ENCODE results near the gene DLG5. TPM values are rescaled to one million over a fixed set of nuclear protein-coding genes. Genes with fewer than 3 reads are reported as not detected.

DLG5 gene
- total RNA-seq, 2 experiments from 2014 or later, result 2.6 to 3.3 TPM

GRCh38 chr10:77940627-77941026 is 14.1 kb upstream of the DLG5 start:
- CTCF ChIA-PET, result no interaction called here
- Mint-ChIP-seq H3K36me3 (ENCODE audit: low read depth) (no peaks in the 10 kb centered on the region), H3K9me3 (no peaks in the 10 kb centered on the region), H3K4me3 (no peak overlapping the region), H3K4me1 (ENCODE audit: low read depth) (peaks cover 2% of the 10 kb centered on the region), H3K27me3 (ENCODE audit: low read depth) (peaks cover 9% of the 10 kb centered on the region), H3K27ac (no peak overlapping the region)
- intact Hi-C loops (cut with micrococcal nuclease), result no loop called here
- no peak for DNase-seq

- Mint-ChIP-seq H3K4me3 (no peak overlapping the region), H3K4me1 (ENCODE audit: low read depth) (peaks cover 2% of the 10 kb centered on the region), H3K9me3 (no peaks in the 10 kb centered on the region), H3K27me3 (ENCODE audit: low read depth) (peaks cover 9% of the 10 kb centered on the region), H3K36me3 (ENCODE audit: low read depth) (no peaks in the 10 kb centered on the region), H3K27ac (no peak overlapping the region)
- CTCF ChIA-PET, result no interaction called here
- intact Hi-C loops (cut with micrococcal nuclease), result no loop called here
- no peak for DNase-seq
These were observed 13.7 kb upstream of the DLG5 start for GRCh38 chr10:77940225-77940624.

- no peaks in the 10 kb centered on the region for H3K9me3 Mint-ChIP-seq
- no peak overlapping the region for H3K4me3 Mint-ChIP-seq
- intact Hi-C loops (cut with micrococcal nuclease), result no loop called here
- H3K27ac Mint-ChIP-seq, result no peak overlapping the region
- H3K27me3 Mint-ChIP-seq (ENCODE audit: low read depth), result peaks cover 5% of the 10 kb centered on the region
- peaks cover 2% of the 10 kb centered on the region for H3K4me1 Mint-ChIP-seq (ENCODE audit: low read depth)
- H3K36me3 Mint-ChIP-seq (ENCODE audit: low read depth), result no peaks in the 10 kb centered on the region
- CTCF ChIA-PET, result interaction anchor here (0.9 kb wide), 1 partner anchor 18 kb away, joined by 3 read pairs; no protein-coding TSS in a partner anchor
- DNase-seq, result no peak
These were observed 13.0 kb upstream of the DLG5 start for GRCh38 chr10:77939561-77940001.

GRCh38 chr10:77936697-77937567 is 10.4 kb upstream of the DLG5 start:
- H3K27ac Mint-ChIP-seq, result no peak overlapping the region
- no peaks in the 10 kb centered on the region for H3K4me1 Mint-ChIP-seq (ENCODE audit: low read depth)
- no peak for DNase-seq
- intact Hi-C loops (cut with micrococcal nuclease), result no loop called here
- CTCF ChIA-PET, result no interaction called here
- H3K4me3 Mint-ChIP-seq, result no peak overlapping the region
- no peaks in the 10 kb centered on the region for H3K27me3 Mint-ChIP-seq (ENCODE audit: low read depth)
- no peaks in the 10 kb centered on the region for H3K9me3 Mint-ChIP-seq
- H3K36me3 Mint-ChIP-seq (ENCODE audit: low read depth), result no peaks in the 10 kb centered on the region

- no peaks in the 10 kb centered on the region for H3K9me3 Mint-ChIP-seq
- H3K36me3 Mint-ChIP-seq (ENCODE audit: low read depth), result no peaks in the 10 kb centered on the region
- H3K27ac Mint-ChIP-seq, result no peak overlapping the region
- H3K4me3 Mint-ChIP-seq, result no peak overlapping the region
- CTCF ChIA-PET, result no interaction called here
- no peak for DNase-seq
- peaks cover 4% of the 10 kb centered on the region for H3K4me1 Mint-ChIP-seq (ENCODE audit: low read depth)
- peaks cover 19% of the 10 kb centered on the region for H3K27me3 Mint-ChIP-seq (ENCODE audit: low read depth)
- intact Hi-C loops (cut with micrococcal nuclease), result no loop called here
These were observed 5.6 kb upstream of the DLG5 start for GRCh38 chr10:77932016-77932715.

GRCh38 chr10:77927402-77928246 is 1.1 kb upstream of the DLG5 start:
- Mint-ChIP-seq H3K9me3 (no peaks in the 10 kb centered on the region), H3K4me1 (ENCODE audit: low read depth) (peaks cover 8% of the 10 kb centered on the region), H3K27me3 (ENCODE audit: low read depth) (peaks cover 36% of the 10 kb centered on the region), H3K4me3 (peak overlapping the region; percentile 52), H3K27ac (no peak overlapping the region), H3K36me3 (ENCODE audit: low read depth) (no peaks in the 10 kb centered on the region)
- DNase-seq, result no peak
- intact Hi-C loops (cut with micrococcal nuclease), result loop anchor here (2.0 kb wide), 1 partner anchor 101 kb away; the partner anchor contains the start of gene POLR3A
- CTCF ChIA-PET, result no interaction called here

GRCh38 chr10:77925795-77926565 is 575 bp downstream of the DLG5 start:
- H3K27me3 Mint-ChIP-seq (ENCODE audit: low read depth), result peaks cover 37% of the 10 kb centered on the region
- peak overlapping the region; percentile 48 for H3K4me3 Mint-ChIP-seq
- H3K36me3 Mint-ChIP-seq (ENCODE audit: low read depth), result no peaks in the 10 kb centered on the region
- H3K27ac Mint-ChIP-seq, result no peak overlapping the region
- peak; percentile 38 for DNase-seq
- peaks cover 8% of the 10 kb centered on the region for H3K4me1 Mint-ChIP-seq (ENCODE audit: low read depth)
- H3K9me3 Mint-ChIP-seq, result no peaks in the 10 kb centered on the region
- intact Hi-C loops (cut with micrococcal nuclease), result loop anchor here (1.0 to 2.0 kb wide), 2 partner anchors 80 to 103 kb away; partner anchors contain the start of gene POLR3A
- CTCF ChIA-PET, result no interaction called here

GRCh38 chr10:77925410-77925794 is 1.2 kb downstream of the DLG5 start:
- Mint-ChIP-seq H3K27me3 (ENCODE audit: low read depth) (peaks cover 43% of the 10 kb centered on the region), H3K4me3 (peak overlapping the region; percentile 48), H3K27ac (no peak overlapping the region), H3K36me3 (ENCODE audit: low read depth) (no peaks in the 10 kb centered on the region), H3K4me1 (ENCODE audit: low read depth) (peaks cover 8% of the 10 kb centered on the region), H3K9me3 (no peaks in the 10 kb centered on the region)
- intact Hi-C loops (cut with micrococcal nuclease), result no loop called here
- CTCF ChIA-PET, result no interaction called here
- no peak for DNase-seq

GRCh38 chr10:77922566-77923179 is 3.9 kb downstream of the DLG5 start:
- Mint-ChIP-seq H3K27ac (no peak overlapping the region), H3K36me3 (ENCODE audit: low read depth) (no peaks in the 10 kb centered on the region), H3K9me3 (no peaks in the 10 kb centered on the region), H3K4me1 (ENCODE audit: low read depth) (peaks cover 8% of the 10 kb centered on the region), H3K27me3 (ENCODE audit: low read depth) (peaks cover 39% of the 10 kb centered on the region), H3K4me3 (no peak overlapping the region)
- CTCF ChIA-PET, result no interaction called here
- no peak for DNase-seq
- intact Hi-C loops (cut with micrococcal nuclease), result no loop called here

- H3K9me3 Mint-ChIP-seq, result no peaks in the 10 kb centered on the region
- no peak overlapping the region for H3K27ac Mint-ChIP-seq
- H3K4me3 Mint-ChIP-seq, result no peak overlapping the region
- DNase-seq, result no peak
- no peaks in the 10 kb centered on the region for H3K36me3 Mint-ChIP-seq (ENCODE audit: low read depth)
- CTCF ChIA-PET, result no interaction called here
- intact Hi-C loops (cut with micrococcal nuclease), result no loop called here
- H3K27me3 Mint-ChIP-seq (ENCODE audit: low read depth), result peaks cover 34% of the 10 kb centered on the region
- H3K4me1 Mint-ChIP-seq (ENCODE audit: low read depth), result peaks cover 4% of the 10 kb centered on the region
These were observed 4.5 kb downstream of the DLG5 start for GRCh38 chr10:77922055-77922454.

GRCh38 chr10:77921395-77921794 is 5.2 kb downstream of the DLG5 start:
- Mint-ChIP-seq H3K9me3 (no peaks in the 10 kb centered on the region), H3K4me1 (ENCODE audit: low read depth) (peaks cover 4% of the 10 kb centered on the region), H3K27ac (no peak overlapping the region), H3K4me3 (no peak overlapping the region), H3K36me3 (ENCODE audit: low read depth) (no peaks in the 10 kb centered on the region), H3K27me3 (ENCODE audit: low read depth) (peaks cover 34% of the 10 kb centered on the region)
- CTCF ChIA-PET, result interaction anchor here (0.6 kb wide), 1 partner anchor 18 kb away, joined by 3 read pairs; no protein-coding TSS in a partner anchor
- DNase-seq, result no peak
- intact Hi-C loops (cut with micrococcal nuclease), result no loop called here

Data from activated naive CD4-positive, alpha-beta T cell treated with anti-CD3 and anti-CD28 coated beads for 36 hours (primary cell).